Myocyte (in vitro differentiated cells): ENCODE data around the gene PRRC2C. TPM values are rescaled to one million over a fixed set of nuclear protein-coding genes. Genes with fewer than 3 reads are reported as not detected.
"Not testable (repeated sequence)": the region's sequence is repeated elsewhere in the genome, so short reads cannot be mapped to it uniquely, and the experiment has no call there.

Source experiments
- DNase-seq: peaks from one replicate; pipeline ENCODE4 v3.0.0-alpha.2; 2012; ENCODE audit warnings: low read depth
- total RNA-seq: library from RNA; depleted of rRNA; stranded (reverse); fragments of >200 nt; gene quantifications from 2 replicates; pipeline ENCODE4 v1.2.3, GENCODE V29; 2014

Gene PRRC2C
- total RNA-seq, 1 donor from 2014 or later = 47.7 TPM

GRCh38 chr1:171500304-171500703 lies 15.0 kb downstream of the PRRC2C start:
- no peak for DNase-seq

GRCh38 chr1:171500803-171501202 lies 15.5 kb downstream of the PRRC2C start:
- DNase-seq = no peak

GRCh38 chr1:171501305-171502024 lies 16.1 kb downstream of the PRRC2C start:
- no peak for DNase-seq

- no peak for DNase-seq
Observed at GRCh38 chr1:171506525-171507304, 21.4 kb downstream of the PRRC2C start.

- DNase-seq = no peak
Observed at GRCh38 chr1:171507435-171507834, 22.1 kb downstream of the PRRC2C start.

GRCh38 chr1:171509191-171509590 lies 23.9 kb downstream of the PRRC2C start:
- DNase-seq = no peak

GRCh38 chr1:171513743-171514142 lies 28.4 kb downstream of the PRRC2C start:
- no peak for DNase-seq

- DNase-seq = no peak
Observed at GRCh38 chr1:171515299-171515698, 30.0 kb downstream of the PRRC2C start.

GRCh38 chr1:171515741-171516140 lies 30.4 kb downstream of the PRRC2C start:
- no peak for DNase-seq

GRCh38 chr1:171521567-171521966 lies 36.2 kb downstream of the PRRC2C start:
- DNase-seq = no peak

GRCh38 chr1:171530676-171531075 lies 45.3 kb downstream of the PRRC2C start:
- no peak for DNase-seq

GRCh38 chr1:171532520-171532919 lies 47.2 kb downstream of the PRRC2C start:
- DNase-seq = no peak

- no peak for DNase-seq
Observed at GRCh38 chr1:171545523-171545922, 60.2 kb downstream of the PRRC2C start.

- no peak for DNase-seq
Observed at GRCh38 chr1:171550050-171550449, 64.7 kb downstream of the PRRC2C start.

GRCh38 chr1:171550598-171551100 lies 65.3 kb downstream of the PRRC2C start:
- DNase-seq = not testable (repeated sequence)

- DNase-seq = not testable (repeated sequence)
Observed at GRCh38 chr1:171553960-171554359, 68.6 kb downstream of the PRRC2C start.

- peak; percentile 4 for DNase-seq
Observed at GRCh38 chr1:171563675-171564074, 78.3 kb downstream of the PRRC2C start.

- peak; percentile 8 for DNase-seq
Observed at GRCh38 chr1:171566467-171566866, 81.1 kb downstream of the PRRC2C start.

- DNase-seq = no peak
Observed at GRCh38 chr1:171570295-171570694, 85.0 kb downstream of the PRRC2C start.

GRCh38 chr1:171576144-171576543 lies 90.8 kb downstream of the PRRC2C start:
- DNase-seq = no peak

- DNase-seq = no peak
Observed at GRCh38 chr1:171581226-171581625, 95.9 kb downstream of the PRRC2C start.

GRCh38 chr1:171581766-171582165 lies 96.4 kb downstream of the PRRC2C start:
- no peak for DNase-seq
